IMR-90 (cell line): ENCODE data around the gene CEP70.

Source experiments
- CEBPB ChIP-seq: IDR thresholded peaks from 2 replicates; pipeline ENCODE4 v1.6.1; 2012; ENCODE audit warnings: low read depth, low read length, improper control_type of control experiment
- CHD1 ChIP-seq: IDR thresholded peaks from 2 replicates; pipeline ENCODE4 v1.6.1; 2012; ENCODE audit warnings: low read depth, low read length, improper control_type of control experiment
- CTCF ChIP-seq: conservative IDR thresholded peaks from 2 replicates; pipeline ENCODE4 v1.5.1; 2012; ENCODE audit warnings: mild to moderate bottlenecking, low read depth, low read length, improper control_type of control experiment
- FOS ChIP-seq: fragments of 150-350 bp; IDR thresholded peaks from 2 replicates; pipeline ENCODE4 v1.6.1; 2016; ENCODE audit warnings: low read depth, low read length
- MAFK ChIP-seq: IDR thresholded peaks from 2 replicates; pipeline ENCODE4 v1.6.1; 2012; ENCODE audit warnings: low read depth, low read length, improper control_type of control experiment
- MAZ ChIP-seq: IDR thresholded peaks from 2 replicates; pipeline ENCODE4 v1.6.1; 2012; ENCODE audit warnings: low read depth, mild to moderate bottlenecking, low read length, improper control_type of control experiment, moderate library complexity, borderline replicate concordance
- MXI1 ChIP-seq: IDR thresholded peaks from 2 replicates; pipeline ENCODE4 v1.6.1; 2012; ENCODE audit warnings: low read depth, mild to moderate bottlenecking, low read length, moderate library complexity, borderline replicate concordance
- POLR2A ChIP-seq: IDR thresholded peaks from 2 replicates; pipeline ENCODE4 v1.6.1; 2012; ENCODE audit warnings: mild to moderate bottlenecking, low read depth, low read length
- RAD21 ChIP-seq: IDR thresholded peaks from 2 replicates; pipeline ENCODE4 v1.6.1; 2012; ENCODE audit warnings: low read length, improper control_type of control experiment
- RFX5 ChIP-seq: IDR thresholded peaks from 2 replicates; pipeline ENCODE4 v1.8.0; 2012; ENCODE audit warnings: low read depth, mild to moderate bottlenecking, low read length, moderate library complexity
- SMC3 ChIP-seq: fragments of 150-350 bp; IDR thresholded peaks from 2 replicates; pipeline ENCODE4 v1.6.1; 2016; ENCODE audit warnings: low read depth, mild to moderate bottlenecking, antibody characterized with exemption, low read length, moderate library complexity

DNA sequence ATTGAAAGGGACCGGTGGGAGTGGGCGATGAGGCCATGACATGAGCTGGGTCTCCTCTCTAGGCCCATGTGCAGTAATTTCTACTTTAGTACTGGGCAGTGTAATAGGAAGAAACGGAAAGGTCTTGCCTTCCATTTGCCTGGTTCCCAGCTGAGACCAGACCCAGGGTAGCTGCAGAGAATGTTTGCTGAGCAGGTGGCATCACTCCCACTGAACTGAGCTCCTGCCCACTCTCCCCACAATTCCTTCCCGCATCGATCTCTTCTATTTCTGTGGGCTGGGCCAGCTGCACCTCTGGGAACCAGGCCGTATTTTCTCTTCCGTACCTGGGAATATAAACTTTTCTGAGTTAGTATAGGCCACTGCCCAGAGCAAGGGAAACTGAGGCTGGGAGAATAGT, 143.9 kb downstream of the CEP70 start:
- TF ChIP-seq CTCF (no peak), RAD21 (no peak), MAZ (no peak), CHD1 (no peak), POLR2A (no peak), RFX5 (no peak), CEBPB (no peak), SMC3 (no peak), MXI1 (no peak), MAFK (no peak), FOS (no peak)
